ENCODE data around the gene SIMC1.
A peak's percentile ranks its signal among the peaks of the same experiment; 100 is the strongest.

The SIMC1 gene

GRCh38 chr5:176317534-176318374 is 79.5 kb downstream of the SIMC1 start:
- DNase-seq = no peak

- DNase-seq = no peak
These were observed 81.8 kb downstream of the SIMC1 start for GRCh38 chr5:176319827-176320554.

GRCh38 chr5:176320577-176320976 is 82.4 kb downstream of the SIMC1 start:
- no peak for DNase-seq

- DNase-seq = no peak
These were observed 96.0 kb downstream of the SIMC1 start for GRCh38 chr5:176334031-176334770.

GRCh38 chr5:176337913-176338312 is 99.7 kb downstream of the SIMC1 start:
- no peak for DNase-seq

GRCh38 chr5:176339304-176339703 is 101.1 kb downstream of the SIMC1 start:
- no peak for DNase-seq

- DNase-seq = no peak
These were observed 103.3 kb downstream of the SIMC1 start for GRCh38 chr5:176341325-176342157.

- DNase-seq = no peak
These were observed 103.9 kb downstream of the SIMC1 start for GRCh38 chr5:176342158-176342483.

GRCh38 chr5:176342766-176343458 is 104.7 kb downstream of the SIMC1 start:
- DNase-seq = no peak

- no peak for DNase-seq
These were observed 112.2 kb downstream of the SIMC1 start for GRCh38 chr5:176350416-176350815.

GRCh38 chr5:176352116-176352878 is 114.1 kb downstream of the SIMC1 start:
- DNase-seq = no peak

- DNase-seq = no peak
These were observed 115.3 kb downstream of the SIMC1 start for GRCh38 chr5:176353533-176353932.

GRCh38 chr5:176355400-176356178 is 117.4 kb downstream of the SIMC1 start:
- DNase-seq = peak; percentile 20

GRCh38 chr5:176356179-176356566 is 117.9 kb downstream of the SIMC1 start:
- DNase-seq = no peak

- DNase-seq = no peak
These were observed 121.4 kb downstream of the SIMC1 start for GRCh38 chr5:176359658-176360057.

GRCh38 chr5:176360894-176361436 is 122.7 kb downstream of the SIMC1 start:
- DNase-seq = no peak

GRCh38 chr5:176361437-176362232 is 123.4 kb downstream of the SIMC1 start, which contains the start of gene KIAA1191:
TSS of gene KIAA1191 (minus strand) at chr5:176361764. CDS start at chr5:176359508, 2,256 bp downstream.
- peak; percentile 8 for DNase-seq

GRCh38 chr5:176362233-176362490 is 123.9 kb downstream of the SIMC1 start:
- no peak for DNase-seq

GRCh38 chr5:176364765-176365350 is 126.6 kb downstream of the SIMC1 start:
- no peak for DNase-seq

Measured in NCI-H187 treated with DMSO at 0.1 percent for 48 hours (cell line).